ENCODE results near the gene SMAD9.

SMAD9 gene

GRCh38 chr13:36915106-36915505 is 4.9 kb downstream of the SMAD9 start:
- H3K27me3 ChIP-seq (replicated peaks) = no peaks in the 10 kb centered on the region
- no peaks in the 10 kb centered on the region for H3K36me3 ChIP-seq (replicated peaks)
- H3K27ac ChIP-seq = no peak overlapping the region
- no peak for TF ChIP-seq CTCF (IDR thresholded peaks at IDR 0.05; ENCODE audit: low read depth, low read length, missing control alignments)
- in situ Hi-C loops (cut with HindIII; ENCODE audit: low pct_ligation_motif_present, low sequenced_read_pairs) = no loop called here
- DNase-seq = no peak
- no peak overlapping the region for H3K4me3 ChIP-seq (ENCODE audit: low read depth, low read length)

GRCh38 chr13:36914648-36915047 is 5.4 kb downstream of the SMAD9 start:
- no peak for DNase-seq
- in situ Hi-C loops (cut with HindIII; ENCODE audit: low pct_ligation_motif_present, low sequenced_read_pairs) = no loop called here

GRCh38 chr13:36913463-36913862 is 6.6 kb downstream of the SMAD9 start:
- Histone ChIP-seq H3K4me3 (ENCODE audit: low read depth, low read length) (no peak overlapping the region), H3K27ac (no peak overlapping the region), H3K36me3 (replicated peaks) (no peaks in the 10 kb centered on the region), H3K27me3 (replicated peaks) (no peaks in the 10 kb centered on the region)
- in situ Hi-C loops (cut with HindIII; ENCODE audit: low pct_ligation_motif_present, low sequenced_read_pairs) = no loop called here
- no peak for DNase-seq
- no peak for TF ChIP-seq CTCF (IDR thresholded peaks at IDR 0.05; ENCODE audit: low read depth, low read length, missing control alignments)

More at GRCh38 chr13:36914648-36915047, 5.4 kb downstream of the SMAD9 start:
- H3K4me3 ChIP-seq (ENCODE audit: low read depth, low read length) = no peak overlapping the region
- no peak for TF ChIP-seq CTCF (IDR thresholded peaks at IDR 0.05; ENCODE audit: low read depth, low read length, missing control alignments)
- no peaks in the 10 kb centered on the region for H3K36me3 ChIP-seq (replicated peaks)
- no peak overlapping the region for H3K27ac ChIP-seq
- H3K27me3 ChIP-seq (replicated peaks) = no peaks in the 10 kb centered on the region

GRCh38 chr13:36912973-36913372 is 7.1 kb downstream of the SMAD9 start:
- no peak overlapping the region for H3K4me3 ChIP-seq (ENCODE audit: low read depth, low read length)
- no peak for DNase-seq
- in situ Hi-C loops (cut with HindIII; ENCODE audit: low pct_ligation_motif_present, low sequenced_read_pairs) = no loop called here
- H3K27ac ChIP-seq = no peak overlapping the region
- no peaks in the 10 kb centered on the region for H3K36me3 ChIP-seq (replicated peaks)
- no peaks in the 10 kb centered on the region for H3K27me3 ChIP-seq (replicated peaks)
- no peak for TF ChIP-seq CTCF (IDR thresholded peaks at IDR 0.05; ENCODE audit: low read depth, low read length, missing control alignments)

GRCh38 chr13:36912369-36912768 is 7.7 kb downstream of the SMAD9 start:
- DNase-seq = no peak
- in situ Hi-C loops (cut with HindIII; ENCODE audit: low pct_ligation_motif_present, low sequenced_read_pairs) = no loop called here
- no peak for TF ChIP-seq CTCF (IDR thresholded peaks at IDR 0.05; ENCODE audit: low read depth, low read length, missing control alignments)
- no peak overlapping the region for H3K4me3 ChIP-seq (ENCODE audit: low read depth, low read length)
- H3K36me3 ChIP-seq (replicated peaks) = no peaks in the 10 kb centered on the region
- no peak overlapping the region for H3K27ac ChIP-seq
- H3K27me3 ChIP-seq (replicated peaks) = no peaks in the 10 kb centered on the region

- Histone ChIP-seq H3K27me3 (replicated peaks) (no peaks in the 10 kb centered on the region), H3K27ac (no peak overlapping the region), H3K4me3 (ENCODE audit: low read depth, low read length) (no peak overlapping the region), H3K36me3 (replicated peaks) (no peaks in the 10 kb centered on the region)
- no peak for TF ChIP-seq CTCF (IDR thresholded peaks at IDR 0.05; ENCODE audit: low read depth, low read length, missing control alignments)
- no peak for DNase-seq
- in situ Hi-C loops (cut with HindIII; ENCODE audit: low pct_ligation_motif_present, low sequenced_read_pairs) = no loop called here
These were observed 9.5 kb downstream of the SMAD9 start for GRCh38 chr13:36910545-36910944.

Measured in brain microvascular endothelial cell (primary cell).